Measurements from ENCODE around the gene RNF10.

The RNF10 gene

DNA sequence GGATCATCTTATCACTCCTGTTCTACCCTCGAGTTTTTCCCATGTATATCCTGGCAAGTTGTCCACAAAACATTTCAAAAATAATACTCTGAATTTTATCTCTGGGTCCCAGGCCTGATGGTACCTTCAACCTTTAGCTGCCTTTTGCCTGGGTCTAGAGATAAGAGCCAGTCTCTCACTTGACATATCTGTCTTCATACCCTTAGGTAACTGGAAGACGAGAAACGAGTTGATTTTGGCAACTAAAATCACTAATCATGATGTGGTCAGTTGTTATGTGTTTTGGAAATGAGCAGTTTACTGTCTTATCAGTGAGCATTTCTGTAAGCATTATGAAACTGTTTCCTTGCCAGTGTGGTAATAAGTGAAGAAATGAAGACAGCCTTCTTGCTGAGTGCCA, 6.3 kb downstream of the RNF10 start:
- no peaks in the 10 kb centered on the region for H3F3A ChIP-seq (ENCODE audit: control insufficient read depth, insufficient read depth)
- no peaks in the 10 kb centered on the region for H3K27me3 ChIP-seq (ENCODE audit: control insufficient read depth, low read length)
- no peaks in the 10 kb centered on the region for H3K9me2 ChIP-seq (replicated peaks; ENCODE audit: control insufficient read depth, low read length)
- peaks cover 28% of the 10 kb centered on the region for H4K20me1 ChIP-seq (ENCODE audit: control insufficient read depth, insufficient read depth, low read depth, low read length)
- H3K79me2 ChIP-seq (ENCODE audit: control insufficient read depth, low read length), result peaks cover 96% of the 10 kb centered on the region
- TF ChIP-seq, protein P1, sequence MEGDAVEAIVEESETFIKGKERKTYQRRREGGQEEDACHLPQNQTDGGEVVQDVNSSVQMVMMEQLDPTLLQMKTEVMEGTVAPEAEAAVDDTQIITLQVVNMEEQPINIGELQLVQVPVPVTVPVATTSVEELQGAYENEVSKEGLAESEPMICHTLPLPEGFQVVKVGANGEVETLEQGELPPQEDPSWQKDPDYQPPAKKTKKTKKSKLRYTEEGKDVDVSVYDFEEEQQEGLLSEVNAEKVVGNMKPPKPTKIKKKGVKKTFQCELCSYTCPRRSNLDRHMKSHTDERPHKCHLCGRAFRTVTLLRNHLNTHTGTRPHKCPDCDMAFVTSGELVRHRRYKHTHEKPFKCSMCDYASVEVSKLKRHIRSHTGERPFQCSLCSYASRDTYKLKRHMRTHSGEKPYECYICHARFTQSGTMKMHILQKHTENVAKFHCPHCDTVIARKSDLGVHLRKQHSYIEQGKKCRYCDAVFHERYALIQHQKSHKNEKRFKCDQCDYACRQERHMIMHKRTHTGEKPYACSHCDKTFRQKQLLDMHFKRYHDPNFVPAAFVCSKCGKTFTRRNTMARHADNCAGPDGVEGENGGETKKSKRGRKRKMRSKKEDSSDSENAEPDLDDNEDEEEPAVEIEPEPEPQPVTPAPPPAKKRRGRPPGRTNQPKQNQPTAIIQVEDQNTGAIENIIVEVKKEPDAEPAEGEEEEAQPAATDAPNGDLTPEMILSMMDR (IDR thresholded peaks at IDR 0.05; ENCODE audit: low read depth, low read length, poor library complexity, severe bottlenecking), result no peak
- TF ChIP-seq EZH2phosphoT487 (IDR thresholded peaks at IDR 0.05; ENCODE audit: borderline replicate concordance, low read length), result no peak
- H3K27ac ChIP-seq (ENCODE audit: low read depth, low read length), result no peak overlapping the region
- no peaks in the 10 kb centered on the region for H3K9me3 ChIP-seq (ENCODE audit: control insufficient read depth, insufficient read depth, low read length)
- no peak overlapping the region for H3K4me3 ChIP-seq (ENCODE audit: low read length)
- H3K4me1 ChIP-seq (ENCODE audit: control insufficient read depth, low read length), result peaks cover 36% of the 10 kb centered on the region
- H3K36me3 ChIP-seq (ENCODE audit: control insufficient read depth, low read length), result peaks cover 77% of the 10 kb centered on the region
- no peak overlapping the region for H3K4me2 ChIP-seq (ENCODE audit: low read length)

DNA sequence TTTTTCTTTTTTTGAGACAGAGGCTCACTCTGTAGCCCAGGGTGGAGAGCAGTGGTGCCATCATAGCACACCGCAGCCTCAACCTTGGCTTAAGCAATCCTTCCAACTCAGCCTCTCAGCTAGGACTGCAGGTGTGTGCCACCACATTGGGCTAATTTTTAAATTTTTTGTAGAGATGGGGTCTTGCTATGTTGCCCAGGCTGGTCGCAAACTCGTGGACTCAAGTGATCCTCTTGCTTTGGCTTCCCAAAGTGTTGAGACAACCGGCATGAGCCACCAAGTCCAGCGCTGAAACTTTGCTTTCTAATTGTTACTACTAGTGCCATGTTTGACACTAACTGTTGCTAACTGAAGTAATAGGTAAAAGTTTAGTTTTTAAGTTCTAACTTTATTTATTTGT, 8.0 kb downstream of the RNF10 start:
- Histone ChIP-seq H3K9me2 (replicated peaks; ENCODE audit: control insufficient read depth, low read length) (no peaks in the 10 kb centered on the region), H3K4me1 (ENCODE audit: control insufficient read depth, low read length) (peaks cover 19% of the 10 kb centered on the region), H3K27ac (ENCODE audit: low read depth, low read length) (no peak overlapping the region), H3K4me3 (ENCODE audit: low read length) (no peak overlapping the region), H3K4me2 (ENCODE audit: low read length) (no peak overlapping the region), H3K79me2 (ENCODE audit: control insufficient read depth, low read length) (peaks cover 89% of the 10 kb centered on the region), H3F3A (ENCODE audit: control insufficient read depth, insufficient read depth) (no peaks in the 10 kb centered on the region), H3K9me3 (ENCODE audit: control insufficient read depth, insufficient read depth, low read length) (no peaks in the 10 kb centered on the region), H3K36me3 (ENCODE audit: control insufficient read depth, low read length) (peaks cover 76% of the 10 kb centered on the region), H3K27me3 (ENCODE audit: control insufficient read depth, low read length) (no peaks in the 10 kb centered on the region), H4K20me1 (ENCODE audit: control insufficient read depth, insufficient read depth, low read depth, low read length) (peaks cover 15% of the 10 kb centered on the region)
- TF ChIP-seq, protein P1 (IDR thresholded peaks at IDR 0.05; ENCODE audit: low read depth, low read length, poor library complexity, severe bottlenecking), result no peak
- no peak for TF ChIP-seq EZH2phosphoT487 (IDR thresholded peaks at IDR 0.05; ENCODE audit: borderline replicate concordance, low read length)

DNA sequence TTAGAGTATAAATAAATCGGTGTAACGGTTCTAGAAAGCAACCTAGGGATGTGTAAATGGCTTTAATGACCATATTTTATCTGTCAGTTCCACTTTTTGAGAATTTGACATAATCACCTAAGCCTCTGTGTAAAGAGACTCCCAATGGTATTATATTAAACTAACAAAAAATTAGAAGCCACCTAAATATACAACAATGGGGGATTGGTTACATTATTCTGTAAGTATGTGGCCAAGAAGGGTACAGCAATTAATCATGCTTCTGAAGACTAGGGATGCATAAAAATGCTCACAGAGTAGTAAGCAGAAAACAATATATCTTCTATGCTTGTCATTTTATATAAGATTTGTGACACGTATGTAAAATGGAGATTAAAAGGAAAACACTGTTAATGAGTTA, 10.5 kb downstream of the RNF10 start:
- Histone ChIP-seq H3K79me2 (ENCODE audit: control insufficient read depth, low read length) (peaks cover 82% of the 10 kb centered on the region), H3K9me3 (ENCODE audit: control insufficient read depth, insufficient read depth, low read length) (no peaks in the 10 kb centered on the region), H3K9me2 (replicated peaks; ENCODE audit: control insufficient read depth, low read length) (no peaks in the 10 kb centered on the region), H3K4me2 (ENCODE audit: low read length) (no peak overlapping the region), H3K27ac (ENCODE audit: low read depth, low read length) (no peak overlapping the region), H3K4me1 (ENCODE audit: control insufficient read depth, low read length) (no peaks in the 10 kb centered on the region), H3K27me3 (ENCODE audit: control insufficient read depth, low read length) (no peaks in the 10 kb centered on the region), H4K20me1 (ENCODE audit: control insufficient read depth, insufficient read depth, low read depth, low read length) (no peaks in the 10 kb centered on the region), H3K4me3 (ENCODE audit: low read length) (no peak overlapping the region), H3K36me3 (ENCODE audit: control insufficient read depth, low read length) (peaks cover 72% of the 10 kb centered on the region), H3F3A (ENCODE audit: control insufficient read depth, insufficient read depth) (no peaks in the 10 kb centered on the region)
- TF ChIP-seq, protein P1 (IDR thresholded peaks at IDR 0.05; ENCODE audit: low read depth, low read length, poor library complexity, severe bottlenecking), result no peak
- no peak for TF ChIP-seq EZH2phosphoT487 (IDR thresholded peaks at IDR 0.05; ENCODE audit: borderline replicate concordance, low read length)

DNA sequence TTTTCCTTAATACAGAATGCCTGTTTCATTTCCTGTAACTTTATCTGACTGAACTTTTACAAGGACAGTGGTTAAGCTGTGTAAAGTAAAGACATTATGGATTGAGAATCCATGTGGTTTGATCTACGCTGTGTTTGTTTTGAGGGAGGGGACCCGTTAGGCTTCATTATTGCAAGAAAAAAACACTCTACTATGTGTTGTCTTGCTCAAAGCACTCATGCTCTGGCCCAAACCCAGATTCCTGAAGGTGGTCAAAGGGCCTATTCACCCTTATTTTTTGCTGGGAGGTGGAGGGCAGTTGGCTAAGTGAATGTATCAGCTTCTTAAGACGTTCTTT, 11.9 kb downstream of the RNF10 start:
- Histone ChIP-seq H3K4me1 (ENCODE audit: control insufficient read depth, low read length) (no peaks in the 10 kb centered on the region), H3K4me2 (ENCODE audit: low read length) (no peak overlapping the region), H3K9me2 (replicated peaks; ENCODE audit: control insufficient read depth, low read length) (no peaks in the 10 kb centered on the region), H4K20me1 (ENCODE audit: control insufficient read depth, insufficient read depth, low read depth, low read length) (no peaks in the 10 kb centered on the region), H3K79me2 (ENCODE audit: control insufficient read depth, low read length) (peaks cover 73% of the 10 kb centered on the region), H3K9me3 (ENCODE audit: control insufficient read depth, insufficient read depth, low read length) (no peaks in the 10 kb centered on the region), H3K27ac (ENCODE audit: low read depth, low read length) (no peak overlapping the region), H3K36me3 (ENCODE audit: control insufficient read depth, low read length) (peaks cover 68% of the 10 kb centered on the region), H3K27me3 (ENCODE audit: control insufficient read depth, low read length) (no peaks in the 10 kb centered on the region), H3F3A (ENCODE audit: control insufficient read depth, insufficient read depth) (no peaks in the 10 kb centered on the region), H3K4me3 (ENCODE audit: low read length) (no peak overlapping the region)
- TF ChIP-seq, protein P1 (IDR thresholded peaks at IDR 0.05; ENCODE audit: low read depth, low read length, poor library complexity, severe bottlenecking), result no peak
- TF ChIP-seq EZH2phosphoT487 (IDR thresholded peaks at IDR 0.05; ENCODE audit: borderline replicate concordance, low read length), result no peak

All from DOHH2 (cell line).